HEK293 (cell line): ENCODE data around the gene CYTH3.
A peak's percentile ranks its signal among the peaks of the same experiment; 100 is the strongest.

Source experiments
- CTCF ChIA-PET: fragments of 350-600 bp; formaldehyde crosslinking; extraction: SDS; loops from one replicate; lab custom pipeline; 2021; ENCODE audit warnings: antibody characterized with exemption; lab: Yijun Ruan, JAX
- POLR2A ChIA-PET: fragments of 300-600 bp; formaldehyde crosslinking; extraction: SDS; loops from one replicate; lab custom pipeline; 2020; ENCODE audit warnings: antibody characterized with exemption, inconsistent platforms; lab: Yijun Ruan, JAX
- H3K27ac ChIP-seq: fragments of 200-500 bp; sonication (Bioruptor generic); 2 replicates; pipeline ENCODE4 v1.5.1; 2014; ENCODE audit warnings: low read depth, low read length, control low read depth, inconsistent platforms; ENCODE audit errors: extremely low read depth
- H3K36me3 ChIP-seq, 2 experiments: fragments of 200-500 bp in 1 of 2; sonication (Bioruptor generic) in 1 of 2; 1 replicate in 1 of 2; 2 replicates in 1 of 2; pipeline ENCODE4 v1.5.1; 2014 to 2017; ENCODE audit warnings: inconsistent platforms in 2 of 2, low read length in 2 of 2; ENCODE audit not compliant: control insufficient read depth in 2 of 2, insufficient read depth in 1 of 2
- H3K4me1 ChIP-seq: fragments of 200-500 bp; sonication (Bioruptor generic); 2 replicates; pipeline ENCODE4 v1.5.1; 2014; ENCODE audit warnings: mild to moderate bottlenecking, low read length, inconsistent platforms; ENCODE audit not compliant: control insufficient read depth, insufficient read depth
- H3K4me3 ChIP-seq: 2 replicates; pipeline ENCODE4 v1.5.1; 2011; ENCODE audit warnings: low read depth, mild to moderate bottlenecking, control low read depth, low read length, moderate library complexity
- H3K9me3 ChIP-seq: fragments of 200-500 bp; sonication (Bioruptor generic); 2 replicates; pipeline ENCODE4 v1.5.1; 2014; ENCODE audit warnings: low read depth, low read length, inconsistent platforms; ENCODE audit not compliant: control insufficient read depth, insufficient read depth
- KLF9 ChIP-seq: fragments of 450-650 bp; formaldehyde crosslinking; IDR thresholded peaks from 2 replicates; pipeline ENCODE4 v1.5.1; 2016; ENCODE audit warnings: missing biosample characterization, missing genetic modification characterization, low read depth
- OSR2 ChIP-seq: fragments of 450-650 bp; formaldehyde crosslinking; IDR thresholded peaks from 2 replicates; pipeline ENCODE4 v1.5.1; 2016; ENCODE audit warnings: missing biosample characterization, missing genetic modification characterization
- ZBTB1 ChIP-seq: fragments of 450-650 bp; formaldehyde crosslinking; IDR thresholded peaks from 2 replicates; pipeline ENCODE4 v1.5.1; 2016; ENCODE audit warnings: missing biosample characterization, missing genetic modification characterization
- ZBTB20 ChIP-seq: fragments of 450-650 bp; formaldehyde crosslinking; IDR thresholded peaks from 2 replicates; pipeline ENCODE4 v1.5.1; 2016; ENCODE audit warnings: missing biosample characterization, missing genetic modification characterization
- ZFP37 ChIP-seq: fragments of 450-650 bp; formaldehyde crosslinking; IDR thresholded peaks from 2 replicates; pipeline ENCODE4 v1.5.1; 2016; ENCODE audit warnings: missing biosample characterization, missing genetic modification characterization
- ZFP41 ChIP-seq: fragments of 450-650 bp; formaldehyde crosslinking; IDR thresholded peaks from 2 replicates; pipeline ENCODE4 v1.5.1; 2016; ENCODE audit warnings: missing biosample characterization, missing genetic modification characterization, borderline replicate concordance
- ZNF155 ChIP-seq: fragments of 450-650 bp; formaldehyde crosslinking; IDR thresholded peaks from 2 replicates; pipeline ENCODE4 v1.5.1; 2016; ENCODE audit warnings: missing biosample characterization, missing genetic modification characterization
- ZNF157 ChIP-seq: fragments of 450-650 bp; formaldehyde crosslinking; IDR thresholded peaks from 2 replicates; pipeline ENCODE4 v1.5.1; 2016; ENCODE audit warnings: missing biosample characterization, missing genetic modification characterization
- ZNF2 ChIP-seq: fragments of 450-650 bp; formaldehyde crosslinking; IDR thresholded peaks from 2 replicates; pipeline ENCODE4 v1.5.1; 2016; ENCODE audit warnings: missing biosample characterization, missing genetic modification characterization
- ZNF362 ChIP-seq: fragments of 450-650 bp; formaldehyde crosslinking; IDR thresholded peaks from 2 replicates; pipeline ENCODE4 v1.5.1; 2016; ENCODE audit warnings: missing biosample characterization, missing genetic modification characterization
- ZNF37A ChIP-seq: fragments of 450-650 bp; IDR thresholded peaks from 2 replicates; pipeline ENCODE4 v1.5.1; 2018; ENCODE audit warnings: missing biosample characterization, missing genetic modification characterization
- ZNF544 ChIP-seq: fragments of 450-650 bp; formaldehyde crosslinking; IDR thresholded peaks from 2 replicates; pipeline ENCODE4 v1.5.0; 2017; ENCODE audit warnings: missing biosample characterization, missing genetic modification characterization
- ZNF549 ChIP-seq: fragments of 450-650 bp; IDR thresholded peaks from 2 replicates; pipeline ENCODE4 v1.5.1; 2018; ENCODE audit warnings: missing biosample characterization, missing genetic modification characterization, mild to moderate bottlenecking, inconsistent platforms, moderate library complexity
- ZNF560 ChIP-seq: fragments of 450-650 bp; formaldehyde crosslinking; IDR thresholded peaks from 2 replicates; pipeline ENCODE4 v1.5.1; 2017; ENCODE audit warnings: missing biosample characterization, missing genetic modification characterization, borderline replicate concordance
- ZNF600 ChIP-seq: fragments of 450-650 bp; formaldehyde crosslinking; IDR thresholded peaks from 2 replicates; pipeline ENCODE4 v1.5.1; 2016; ENCODE audit warnings: missing biosample characterization, missing genetic modification characterization
- ZNF621 ChIP-seq: fragments of 450-650 bp; formaldehyde crosslinking; IDR thresholded peaks from 2 replicates; pipeline ENCODE4 v1.5.1; 2017; ENCODE audit warnings: missing biosample characterization, missing genetic modification characterization
- ZNF670 ChIP-seq: fragments of 450-650 bp; formaldehyde crosslinking; IDR thresholded peaks from 2 replicates; pipeline ENCODE4 v1.5.1; 2016; ENCODE audit warnings: missing biosample characterization, missing genetic modification characterization, low read depth
- ZNF701 ChIP-seq: fragments of 450-650 bp; formaldehyde crosslinking; IDR thresholded peaks from 2 replicates; pipeline ENCODE4 v1.5.1; 2016; ENCODE audit warnings: missing biosample characterization, missing genetic modification characterization
- ZNF707 ChIP-seq: fragments of 450-650 bp; formaldehyde crosslinking; IDR thresholded peaks from 2 replicates; pipeline ENCODE4 v1.5.1; 2016; ENCODE audit warnings: missing biosample characterization, missing genetic modification characterization
- ZXDB ChIP-seq: fragments of 450-650 bp; formaldehyde crosslinking; IDR thresholded peaks from 2 replicates; pipeline ENCODE4 v1.5.1; 2016; ENCODE audit warnings: missing biosample characterization, missing genetic modification characterization
- TF ChIP-seq, protein P1 (sequence below): fragments of 450-650 bp; formaldehyde crosslinking; IDR thresholded peaks from 2 replicates; pipeline ENCODE4 v1.5.1; 2016; ENCODE audit warnings: missing biosample characterization, missing genetic modification characterization
- TF ChIP-seq, protein P2 (sequence below): fragments of 450-650 bp; formaldehyde crosslinking; IDR thresholded peaks from 2 replicates; pipeline ENCODE4 v1.5.1; 2016; ENCODE audit warnings: missing biosample characterization, missing genetic modification characterization
- TF ChIP-seq, protein P3 (sequence below): fragments of 450-650 bp; formaldehyde crosslinking; IDR thresholded peaks from 2 replicates; pipeline ENCODE4 v1.5.1; 2016; ENCODE audit warnings: missing biosample characterization, missing genetic modification characterization

CYTH3 gene

GRCh38 chr7:6256109-6256483, 16.3 kb downstream of the CYTH3 start (continued):
- TF ChIP-seq, protein P1, sequence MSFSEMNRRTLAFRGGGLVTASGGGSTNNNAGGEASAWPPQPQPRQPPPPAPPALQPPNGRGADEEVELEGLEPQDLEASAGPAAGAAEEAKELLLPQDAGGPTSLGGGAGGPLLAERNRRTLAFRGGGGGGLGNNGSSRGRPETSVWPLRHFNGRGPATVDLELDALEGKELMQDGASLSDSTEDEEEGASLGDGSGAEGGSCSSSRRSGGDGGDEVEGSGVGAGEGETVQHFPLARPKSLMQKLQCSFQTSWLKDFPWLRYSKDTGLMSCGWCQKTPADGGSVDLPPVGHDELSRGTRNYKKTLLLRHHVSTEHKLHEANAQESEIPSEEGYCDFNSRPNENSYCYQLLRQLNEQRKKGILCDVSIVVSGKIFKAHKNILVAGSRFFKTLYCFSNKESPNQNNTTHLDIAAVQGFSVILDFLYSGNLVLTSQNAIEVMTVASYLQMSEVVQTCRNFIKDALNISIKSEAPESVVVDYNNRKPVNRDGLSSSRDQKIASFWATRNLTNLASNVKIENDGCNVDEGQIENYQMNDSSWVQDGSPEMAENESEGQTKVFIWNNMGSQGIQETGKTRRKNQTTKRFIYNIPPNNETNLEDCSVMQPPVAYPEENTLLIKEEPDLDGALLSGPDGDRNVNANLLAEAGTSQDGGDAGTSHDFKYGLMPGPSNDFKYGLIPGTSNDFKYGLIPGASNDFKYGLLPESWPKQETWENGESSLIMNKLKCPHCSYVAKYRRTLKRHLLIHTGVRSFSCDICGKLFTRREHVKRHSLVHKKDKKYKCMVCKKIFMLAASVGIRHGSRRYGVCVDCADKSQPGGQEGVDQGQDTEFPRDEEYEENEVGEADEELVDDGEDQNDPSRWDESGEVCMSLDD (tag by site-specific recombination): no peak
- TF ChIP-seq ZNF2 (no peak), ZNF544 (tag by site-specific recombination) (no peak), ZNF670 (tag by site-specific recombination) (no peak), ZNF549 (no peak), ZNF600 (tag by site-specific recombination) (no peak), KLF9 (tag by site-specific recombination) (no peak), ZNF157 (tag by site-specific recombination) (no peak), ZNF560 (tag by site-specific recombination) (no peak), ZFP37 (tag by site-specific recombination) (no peak), ZFP41 (tag by site-specific recombination) (no peak), ZNF707 (tag by site-specific recombination) (no peak)
- TF ChIP-seq, protein P2, sequence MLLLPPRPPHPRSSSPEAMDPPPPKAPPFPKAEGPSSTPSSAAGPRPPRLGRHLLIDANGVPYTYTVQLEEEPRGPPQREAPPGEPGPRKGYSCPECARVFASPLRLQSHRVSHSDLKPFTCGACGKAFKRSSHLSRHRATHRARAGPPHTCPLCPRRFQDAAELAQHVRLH (tag by site-specific recombination): no peak

DNA sequence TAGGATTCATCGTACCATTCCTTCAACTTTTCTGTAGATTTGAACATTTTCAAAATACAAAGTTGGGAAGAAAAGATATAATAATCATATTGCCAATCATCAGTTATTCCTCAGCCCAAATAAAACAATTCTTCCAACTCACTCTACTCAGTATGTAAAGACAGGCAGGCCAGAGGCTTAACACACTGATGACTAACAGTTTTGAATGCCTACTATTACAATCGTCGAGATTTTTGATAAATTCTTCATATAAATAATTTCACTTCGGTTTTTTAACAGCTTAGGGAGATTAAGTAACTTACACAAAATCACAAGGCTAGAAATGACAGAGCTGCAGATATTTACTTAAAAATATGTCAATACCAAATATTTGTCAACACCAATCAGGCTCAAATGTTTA, 17.6 kb downstream of the CYTH3 start:
- Histone ChIP-seq H3K4me1 (peaks cover 18% of the 10 kb centered on the region; the same call in 1 of the 2 replicates), H3K36me3 (no peaks in the 10 kb centered on the region), H3K4me3 (no peak overlapping the region), H3K9me3 (no peaks in the 10 kb centered on the region), H3K27ac (no peak overlapping the region)
- TF ChIP-seq, protein P3, sequence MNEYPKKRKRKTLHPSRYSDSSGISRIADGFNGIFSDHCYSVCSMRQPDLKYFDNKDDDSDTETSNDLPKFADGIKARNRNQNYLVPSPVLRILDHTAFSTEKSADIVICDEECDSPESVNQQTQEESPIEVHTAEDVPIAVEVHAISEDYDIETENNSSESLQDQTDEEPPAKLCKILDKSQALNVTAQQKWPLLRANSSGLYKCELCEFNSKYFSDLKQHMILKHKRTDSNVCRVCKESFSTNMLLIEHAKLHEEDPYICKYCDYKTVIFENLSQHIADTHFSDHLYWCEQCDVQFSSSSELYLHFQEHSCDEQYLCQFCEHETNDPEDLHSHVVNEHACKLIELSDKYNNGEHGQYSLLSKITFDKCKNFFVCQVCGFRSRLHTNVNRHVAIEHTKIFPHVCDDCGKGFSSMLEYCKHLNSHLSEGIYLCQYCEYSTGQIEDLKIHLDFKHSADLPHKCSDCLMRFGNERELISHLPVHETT (tag by site-specific recombination): no peak
- TF ChIP-seq ZNF621 (tag by site-specific recombination) (no peak), OSR2 (tag by site-specific recombination) (no peak), ZNF37A (no peak), ZNF155 (tag by site-specific recombination) (no peak), ZNF362 (tag by site-specific recombination) (no peak)
- POLR2A ChIA-PET: no interaction called here
- CTCF ChIA-PET: no interaction called here

GRCh38 chr7:6252748-6253147, 19.7 kb downstream of the CYTH3 start:
- TF ChIP-seq ZBTB20 (no peak), ZXDB (tag by site-specific recombination) (no peak), ZNF701 (tag by site-specific recombination) (no peak), ZNF600 (tag by site-specific recombination) (peak; percentile 48; the same call in 1 of the 2 replicates), ZBTB1 (tag by site-specific recombination) (no peak)
- TF ChIP-seq, all 188 proteins: peak for 1
- Histone ChIP-seq H3K4me3 (no peak overlapping the region), H3K27ac (no peak overlapping the region), H3K9me3 (no peaks in the 10 kb centered on the region), H3K4me1 (peaks cover 8% of the 10 kb centered on the region; the same call in 1 of the 2 replicates), H3K36me3 (no peaks in the 10 kb centered on the region)
- POLR2A ChIA-PET: no interaction called here
- CTCF ChIA-PET: no interaction called here
